ENCODE results near the gene PGBD1. TPM values are rescaled to one million over a fixed set of nuclear protein-coding genes. Genes with fewer than 3 reads are reported as not detected.
A peak's percentile ranks its signal among the peaks of the same experiment; 100 is the strongest.

PGBD1 gene, protein sequence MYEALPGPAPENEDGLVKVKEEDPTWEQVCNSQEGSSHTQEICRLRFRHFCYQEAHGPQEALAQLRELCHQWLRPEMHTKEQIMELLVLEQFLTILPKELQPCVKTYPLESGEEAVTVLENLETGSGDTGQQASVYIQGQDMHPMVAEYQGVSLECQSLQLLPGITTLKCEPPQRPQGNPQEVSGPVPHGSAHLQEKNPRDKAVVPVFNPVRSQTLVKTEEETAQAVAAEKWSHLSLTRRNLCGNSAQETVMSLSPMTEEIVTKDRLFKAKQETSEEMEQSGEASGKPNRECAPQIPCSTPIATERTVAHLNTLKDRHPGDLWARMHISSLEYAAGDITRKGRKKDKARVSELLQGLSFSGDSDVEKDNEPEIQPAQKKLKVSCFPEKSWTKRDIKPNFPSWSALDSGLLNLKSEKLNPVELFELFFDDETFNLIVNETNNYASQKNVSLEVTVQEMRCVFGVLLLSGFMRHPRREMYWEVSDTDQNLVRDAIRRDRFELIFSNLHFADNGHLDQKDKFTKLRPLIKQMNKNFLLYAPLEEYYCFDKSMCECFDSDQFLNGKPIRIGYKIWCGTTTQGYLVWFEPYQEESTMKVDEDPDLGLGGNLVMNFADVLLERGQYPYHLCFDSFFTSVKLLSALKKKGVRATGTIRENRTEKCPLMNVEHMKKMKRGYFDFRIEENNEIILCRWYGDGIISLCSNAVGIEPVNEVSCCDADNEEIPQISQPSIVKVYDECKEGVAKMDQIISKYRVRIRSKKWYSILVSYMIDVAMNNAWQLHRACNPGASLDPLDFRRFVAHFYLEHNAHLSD
- total RNA-seq: 1 to 10 TPM; 1.5 to 1.7 TPM

DNA sequence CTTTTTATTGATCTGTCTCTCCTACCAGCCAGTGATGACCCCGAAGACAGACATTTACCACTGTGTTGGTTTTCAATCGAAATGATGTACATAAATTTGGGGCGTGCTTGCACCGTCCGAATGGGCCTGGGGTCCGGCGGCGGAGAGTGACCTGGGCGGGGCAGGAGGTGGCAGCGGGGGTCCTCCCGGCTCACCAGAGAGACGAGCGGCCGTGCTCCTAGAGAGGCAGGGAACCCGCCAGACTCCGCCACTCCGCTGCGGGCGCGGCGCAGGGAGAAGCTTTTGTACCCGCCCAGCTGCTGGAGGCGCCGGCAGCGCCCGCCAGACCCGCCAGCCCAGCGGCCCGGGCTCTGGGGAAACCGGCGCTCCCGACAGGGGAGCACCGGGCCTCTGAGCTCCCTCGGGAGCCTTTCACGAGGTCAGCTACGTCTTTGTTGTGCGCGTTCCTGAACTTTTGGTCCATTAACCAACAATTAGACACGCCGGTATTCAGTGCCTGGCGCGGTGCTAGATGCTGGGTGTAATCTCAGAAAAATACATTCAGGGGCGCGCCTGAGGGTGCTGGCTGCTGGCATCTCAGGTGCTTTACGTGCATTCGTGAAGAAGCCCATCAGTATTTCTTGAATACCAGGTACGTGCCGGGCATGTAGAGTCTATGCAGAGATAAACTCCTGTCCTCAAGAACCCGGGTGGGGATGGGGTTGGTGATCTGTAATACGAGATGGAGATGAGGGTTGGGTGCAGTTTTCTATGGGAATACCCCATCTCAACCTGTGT lies at the start of gene PGBD1:
TSS of gene PGBD1 (plus strand) at position 285 of the 777 bp plus-strand sequence. CDS start 2,242 bp downstream, outside the sequence.
- H3K4me1 Mint-ChIP-seq: peaks cover 16% of the 10 kb centered on the region
- H3K27me3 Mint-ChIP-seq: peaks cover 7% of the 10 kb centered on the region
- H3K27ac Mint-ChIP-seq: no peak within 1 kb of the TSS
- H3K4me3 Mint-ChIP-seq: peak within 1 kb of the TSS; percentile 76
- H3K36me3 Mint-ChIP-seq (ENCODE audit: low read depth): peaks cover 20% of the 10 kb centered on the region
- POLR2A ChIA-PET: no interaction called here
- DNase-seq: peak; percentile 40
- CTCF ChIA-PET: interaction anchor here (1.0 to 1.1 kb wide), 3 partner anchors 13 to 100 kb away, joined by 3 to 4 read pairs (median 4); partner anchors contain the start of gene ZSCAN26
- peaks cover 6% of the 10 kb centered on the region for H3K9me3 Mint-ChIP-seq

DNA sequence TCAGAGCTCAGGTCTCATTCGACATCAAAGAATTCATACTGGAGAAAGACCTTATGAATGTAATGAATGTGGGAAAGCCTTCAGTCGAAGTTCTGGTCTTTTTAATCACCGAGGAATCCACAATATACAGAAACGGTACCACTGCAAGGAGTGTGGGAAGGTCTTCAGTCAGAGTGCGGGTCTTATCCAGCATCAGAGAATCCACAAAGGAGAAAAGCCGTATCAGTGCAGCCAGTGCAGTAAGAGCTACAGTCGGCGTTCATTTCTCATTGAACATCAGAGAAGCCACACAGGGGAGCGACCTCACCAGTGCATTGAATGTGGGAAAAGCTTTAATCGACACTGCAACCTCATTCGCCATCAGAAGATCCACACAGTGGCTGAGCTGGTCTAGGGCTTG lies 48.6 kb upstream of the PGBD1 start:
- Mint-ChIP-seq H3K4me1 (peaks cover 13% of the 10 kb centered on the region), H3K9me3 (peaks cover 8% of the 10 kb centered on the region), H3K4me3 (no peak overlapping the region), H3K27me3 (no peaks in the 10 kb centered on the region), H3K27ac (no peak overlapping the region), H3K36me3 (ENCODE audit: low read depth) (peaks cover 6% of the 10 kb centered on the region)
- no peak for DNase-seq
- ChIA-PET POLR2A (no interaction called here), CTCF (no interaction called here)

DNA sequence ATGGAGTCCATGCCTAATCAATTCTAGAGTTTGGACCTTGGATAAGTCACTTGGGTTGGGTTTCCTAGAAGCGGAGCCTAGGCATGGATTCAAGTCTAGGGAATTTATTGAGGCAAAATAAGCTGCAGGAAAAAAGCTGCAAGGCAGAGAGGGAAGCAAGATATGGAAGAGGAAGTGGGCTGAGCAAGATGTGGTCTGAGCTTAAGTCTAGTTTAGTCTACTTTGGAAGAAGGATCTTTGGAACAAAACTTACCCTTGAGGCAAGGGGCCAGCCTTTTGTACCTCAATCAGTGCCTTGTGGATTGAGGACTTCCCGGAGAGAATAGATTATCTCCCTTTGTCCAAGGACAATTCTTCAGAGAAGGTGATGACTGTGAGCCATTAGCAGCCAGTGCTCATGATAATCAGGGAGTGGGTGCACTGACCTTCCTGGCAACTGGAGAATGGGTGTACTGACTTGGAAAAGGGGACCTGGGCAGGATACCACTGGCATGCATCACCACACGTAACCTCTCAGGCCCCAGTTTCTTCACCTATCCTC lies 45.4 kb upstream of the PGBD1 start:
- Mint-ChIP-seq H3K27ac (no peak overlapping the region), H3K9me3 (peaks cover 11% of the 10 kb centered on the region), H3K4me3 (no peak overlapping the region), H3K4me1 (no peaks in the 10 kb centered on the region), H3K36me3 (ENCODE audit: low read depth) (peaks cover 6% of the 10 kb centered on the region), H3K27me3 (no peaks in the 10 kb centered on the region)
- ChIA-PET POLR2A (no interaction called here), CTCF (no interaction called here)
- DNase-seq: no peak

DNA sequence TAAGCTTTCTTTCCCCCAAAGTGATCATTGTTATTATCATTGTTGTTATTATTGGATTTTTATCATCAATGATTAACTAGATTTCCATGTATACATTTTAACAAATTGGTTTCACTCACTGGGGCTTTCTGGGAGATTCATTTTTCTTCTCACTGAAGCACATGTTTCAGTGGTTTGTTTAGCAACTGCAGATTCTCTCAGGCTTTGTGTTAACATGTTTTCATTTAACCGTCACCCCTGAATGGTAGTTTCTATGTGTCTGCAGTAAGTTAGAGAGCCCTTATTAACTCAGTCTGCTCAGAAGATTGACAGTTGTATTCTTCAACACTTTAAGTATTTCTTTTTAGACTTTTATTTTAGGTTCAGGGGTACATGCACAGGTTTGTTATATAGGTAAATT lies 41.7 kb upstream of the PGBD1 start:
- ChIA-PET CTCF (no interaction called here), POLR2A (no interaction called here)

DNA sequence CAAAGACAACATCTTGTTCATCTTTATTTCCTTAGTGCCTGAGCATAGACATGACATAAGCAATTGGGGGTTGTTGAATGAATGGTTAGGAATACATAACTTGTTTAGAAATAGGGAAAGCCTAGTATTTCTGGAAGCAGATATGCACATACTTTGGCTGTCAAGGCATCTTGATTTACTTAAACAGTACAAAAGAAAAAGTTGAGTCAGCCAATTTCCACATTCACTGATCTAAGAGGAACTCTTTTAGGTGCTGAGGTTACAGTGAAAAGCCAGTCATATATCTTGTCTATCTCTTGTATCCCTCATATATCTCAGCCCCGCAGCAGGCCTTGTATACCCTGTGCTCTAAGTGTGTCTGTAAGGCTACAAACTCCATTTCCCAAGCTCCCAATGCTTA lies 40.9 kb upstream of the PGBD1 start:
- no peaks in the 10 kb centered on the region for H3K27me3 Mint-ChIP-seq
- peaks cover 16% of the 10 kb centered on the region for H3K36me3 Mint-ChIP-seq (ENCODE audit: low read depth)
- no peak overlapping the region for H3K27ac Mint-ChIP-seq
- DNase-seq: no peak
- no peak overlapping the region for H3K4me3 Mint-ChIP-seq
- CTCF ChIA-PET: no interaction called here
- POLR2A ChIA-PET: no interaction called here
- no peaks in the 10 kb centered on the region for H3K4me1 Mint-ChIP-seq
- peaks cover 2% of the 10 kb centered on the region for H3K9me3 Mint-ChIP-seq

More for the DNA sequence above, 41.7 kb upstream of the PGBD1 start:
- Mint-ChIP-seq H3K4me1 (no peaks in the 10 kb centered on the region), H3K4me3 (no peak overlapping the region), H3K36me3 (ENCODE audit: low read depth) (peaks cover 8% of the 10 kb centered on the region), H3K9me3 (peaks cover 2% of the 10 kb centered on the region), H3K27me3 (no peaks in the 10 kb centered on the region), H3K27ac (no peak overlapping the region)
- no peak for DNase-seq

DNA sequence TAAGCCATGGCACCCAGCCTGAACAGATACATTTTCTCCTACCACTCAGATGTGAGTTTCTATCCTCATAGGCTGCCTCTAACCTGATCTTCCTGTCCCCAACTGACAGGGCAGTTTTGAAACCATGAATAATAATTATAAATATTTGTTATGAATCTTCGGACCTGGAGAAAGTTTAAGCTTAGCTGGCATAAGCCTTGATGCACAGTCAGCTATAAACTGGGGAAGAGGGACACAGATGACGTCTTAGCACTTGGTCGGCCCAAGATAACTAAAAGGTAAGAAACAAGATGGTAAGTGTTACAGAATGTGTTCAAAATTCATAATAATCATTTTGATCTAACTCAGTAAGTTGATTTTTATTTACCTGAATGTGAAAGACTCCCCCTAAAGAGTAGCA lies 37.4 kb upstream of the PGBD1 start:
- POLR2A ChIA-PET: no interaction called here

DNA sequence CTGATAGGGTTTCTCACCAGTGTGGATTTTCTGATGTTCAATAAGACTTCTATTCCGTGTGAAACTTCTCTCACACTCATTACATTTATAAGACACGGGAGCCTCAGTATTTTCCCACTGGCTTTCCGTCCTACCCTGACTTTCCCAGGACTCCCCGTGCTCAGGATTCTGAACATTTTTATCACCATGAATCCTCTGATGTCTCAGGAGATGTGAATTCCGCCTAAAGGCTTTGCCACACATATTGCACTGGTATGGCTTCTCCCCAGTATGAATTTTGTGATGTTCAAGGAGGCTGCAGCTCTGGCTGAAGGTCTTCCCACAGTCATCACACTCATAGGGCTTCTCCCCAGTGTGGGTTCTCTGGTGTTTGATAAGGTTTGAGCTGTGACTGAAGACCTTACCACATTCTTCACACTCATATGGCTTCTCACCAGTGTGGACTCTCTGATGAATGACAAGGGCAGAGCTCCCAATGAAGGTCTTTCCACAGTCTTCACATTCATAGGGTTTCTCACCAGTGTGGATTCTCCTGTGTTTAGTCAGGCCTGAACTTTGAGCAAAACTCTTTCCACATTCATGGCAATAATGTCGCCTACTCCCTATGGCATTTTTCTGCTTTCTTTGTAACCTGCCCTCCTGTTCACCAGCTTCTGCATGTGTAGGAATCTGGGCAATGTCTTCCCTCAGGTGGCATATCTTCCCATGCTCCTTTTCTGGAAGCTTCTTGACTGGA lies 36.0 kb upstream of the PGBD1 start:
- Mint-ChIP-seq H3K4me1 (peaks cover 11% of the 10 kb centered on the region), H3K4me3 (no peak overlapping the region), H3K36me3 (ENCODE audit: low read depth) (peaks cover 47% of the 10 kb centered on the region), H3K9me3 (no peaks in the 10 kb centered on the region), H3K27ac (no peak overlapping the region), H3K27me3 (no peaks in the 10 kb centered on the region)
- POLR2A ChIA-PET: no interaction called here
- no peak for DNase-seq
- CTCF ChIA-PET: no interaction called here

More for the DNA sequence above, 37.4 kb upstream of the PGBD1 start:
- no peak for DNase-seq
- H3K9me3 Mint-ChIP-seq: no peaks in the 10 kb centered on the region
- peaks cover 46% of the 10 kb centered on the region for H3K36me3 Mint-ChIP-seq (ENCODE audit: low read depth)
- peaks cover 3% of the 10 kb centered on the region for H3K4me1 Mint-ChIP-seq
- H3K27ac Mint-ChIP-seq: no peak overlapping the region
- no peaks in the 10 kb centered on the region for H3K27me3 Mint-ChIP-seq
- H3K4me3 Mint-ChIP-seq: no peak overlapping the region
- CTCF ChIA-PET: interaction anchor here (0.5 kb wide), 1 partner anchor 47 kb away, joined by 3 read pairs; no protein-coding TSS in a partner anchor

DNA sequence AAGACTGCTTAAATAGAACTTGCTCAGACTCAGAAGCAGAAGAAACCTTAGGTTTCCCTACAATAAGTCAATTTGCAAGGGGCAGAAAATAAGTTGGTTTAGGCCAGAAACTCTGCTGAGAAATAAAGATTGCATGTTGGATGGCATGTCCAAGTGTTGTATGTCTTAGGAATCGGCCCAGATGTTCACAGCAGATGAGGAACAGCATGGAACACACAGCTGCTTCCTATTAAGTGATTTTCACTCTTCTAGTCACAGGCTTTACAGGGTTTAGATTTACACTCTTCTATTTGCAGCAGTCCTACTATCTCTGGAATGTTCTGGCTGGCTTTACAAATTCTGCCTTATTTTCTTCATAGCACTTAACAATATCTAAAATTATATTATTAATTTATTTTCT lies 32.5 kb upstream of the PGBD1 start:
- POLR2A ChIA-PET: no interaction called here
- no peak for DNase-seq
- Mint-ChIP-seq H3K4me1 (peaks cover 32% of the 10 kb centered on the region), H3K9me3 (no peaks in the 10 kb centered on the region), H3K36me3 (ENCODE audit: low read depth) (peaks cover 48% of the 10 kb centered on the region), H3K4me3 (no peak overlapping the region), H3K27me3 (no peaks in the 10 kb centered on the region), H3K27ac (no peak overlapping the region)
- CTCF ChIA-PET: no interaction called here

DNA sequence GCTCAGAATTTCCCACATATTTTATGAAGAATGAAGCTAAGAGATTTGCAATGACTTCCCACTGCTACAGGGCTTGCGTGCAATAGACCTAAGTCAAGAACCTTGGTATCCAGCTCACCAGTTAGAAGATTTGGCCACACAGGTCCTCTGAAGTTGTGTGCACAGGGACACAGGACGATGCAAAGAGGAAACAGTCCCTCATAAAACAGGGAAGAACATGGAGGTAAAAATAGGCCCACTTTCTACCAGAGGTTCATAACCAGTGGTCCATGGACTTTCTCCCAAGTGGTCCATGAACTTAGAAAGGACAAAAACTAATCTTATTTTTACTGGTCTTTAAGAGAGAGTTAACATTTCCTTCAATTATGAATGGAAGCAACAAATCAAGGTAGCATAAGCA lies 30.6 kb upstream of the PGBD1 start:
- H3K9me3 Mint-ChIP-seq: no peaks in the 10 kb centered on the region
- H3K27ac Mint-ChIP-seq: no peak overlapping the region
- ChIA-PET POLR2A (no interaction called here), CTCF (interaction anchor here (1.4 kb wide), 1 partner anchor 146 kb away, joined by 3 read pairs; no protein-coding TSS in a partner anchor)
- H3K27me3 Mint-ChIP-seq: no peaks in the 10 kb centered on the region
- peaks cover 32% of the 10 kb centered on the region for H3K4me1 Mint-ChIP-seq
- peak overlapping the region; percentile 62 for H3K4me3 Mint-ChIP-seq
- peaks cover 32% of the 10 kb centered on the region for H3K36me3 Mint-ChIP-seq (ENCODE audit: low read depth)
- no peak for DNase-seq

DNA sequence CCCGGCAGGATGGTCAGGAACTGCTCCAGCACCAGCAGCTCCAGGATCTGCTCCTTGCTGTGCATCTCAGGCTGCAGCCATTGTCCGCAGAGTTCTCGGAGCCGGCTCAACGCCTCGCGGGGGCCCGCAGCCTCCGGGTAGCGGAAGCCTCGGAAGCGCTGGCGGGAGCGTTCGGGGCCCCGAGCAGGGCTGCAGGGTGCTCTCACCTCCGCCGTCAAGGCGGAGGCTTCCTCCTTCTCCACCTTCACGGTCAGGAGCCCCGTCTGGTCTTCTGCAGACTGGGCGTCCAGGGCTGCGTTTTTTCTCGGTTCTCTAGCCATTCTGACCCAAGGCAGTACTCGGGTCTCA lies 29.7 kb upstream of the PGBD1 start:
- CTCF ChIA-PET: interaction anchor here (1.1 to 1.9 kb wide), 2 partner anchors 15 to 17 kb away, joined by 5 to 7 read pairs; partner anchors contain the start of gene ZSCAN26

DNA sequence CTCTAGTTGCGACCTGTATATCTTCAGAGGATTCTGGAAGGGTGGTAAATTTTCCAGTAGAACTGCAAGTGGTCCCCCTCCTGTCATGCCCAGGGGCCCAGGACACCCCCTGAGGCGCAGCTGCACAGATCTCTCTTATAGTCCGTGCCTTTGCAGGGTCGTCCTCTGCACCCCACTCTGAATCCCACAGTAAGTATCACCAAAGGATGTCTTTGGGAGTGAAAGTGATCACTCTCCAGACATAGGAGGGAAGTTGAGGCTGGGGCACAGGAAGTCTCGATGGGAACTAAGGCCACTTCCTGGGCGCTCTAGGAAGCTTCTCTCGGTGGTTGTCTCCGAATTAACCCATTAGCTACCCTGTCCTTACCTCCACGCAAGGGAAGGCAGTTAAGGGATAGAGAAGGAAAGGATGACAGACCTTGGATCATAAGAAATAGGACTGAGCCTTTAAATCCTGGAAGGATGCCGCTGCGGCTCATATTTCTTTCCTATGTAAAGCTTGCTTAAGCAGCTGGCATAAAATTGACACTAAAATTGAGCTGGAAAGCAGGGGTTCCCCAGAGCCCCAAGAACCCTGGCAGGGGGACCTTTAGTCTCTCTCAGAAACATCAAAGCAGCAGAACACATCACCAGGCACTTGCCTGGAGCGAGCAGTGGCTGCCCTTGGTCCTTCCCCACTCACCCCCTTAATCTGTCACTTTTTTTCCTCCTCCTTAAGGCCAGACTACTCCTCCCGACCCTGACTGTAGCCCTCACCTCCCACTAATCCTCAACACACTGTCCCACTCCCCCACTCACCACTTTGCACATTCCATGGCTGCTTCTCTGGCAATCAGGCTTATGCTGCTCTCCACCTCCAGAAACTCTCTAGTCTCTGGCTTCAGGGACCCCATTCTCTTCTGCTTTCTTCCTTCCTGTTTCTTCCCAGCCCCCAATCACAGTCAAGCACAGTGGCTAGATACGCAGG lies 29.1 kb upstream of the PGBD1 start, which contains the start of gene ZKSCAN4:
TSS of gene ZKSCAN4 (minus strand) at position 261 of the 967 bp plus-strand sequence. CDS start 289 bp downstream, outside the sequence.
- Mint-ChIP-seq H3K9me3 (no peaks in the 10 kb centered on the region), H3K4me1 (peaks cover 32% of the 10 kb centered on the region)
- CTCF ChIA-PET: interaction anchor here (0.8 to 1.9 kb wide), 4 partner anchors 14 to 136 kb away, joined by 4 to 7 read pairs (median 5); partner anchors contain the start of gene ZSCAN26

More for the DNA sequence above, 29.7 kb upstream of the PGBD1 start:
- POLR2A ChIA-PET: interaction anchor here (1.0 to 1.2 kb wide), 2 partner anchors 15 to 110 kb away, joined by 3 to 6 read pairs; partner anchors contain the start of genes ZKSCAN8 and ZSCAN26
- Mint-ChIP-seq H3K36me3 (ENCODE audit: low read depth) (peaks cover 25% of the 10 kb centered on the region), H3K4me3 (peak overlapping the region; percentile 97), H3K27me3 (no peaks in the 10 kb centered on the region), H3K4me1 (peaks cover 32% of the 10 kb centered on the region), H3K9me3 (no peaks in the 10 kb centered on the region), H3K27ac (peak overlapping the region; percentile 94)
- DNase-seq: peak; percentile 49

More for the DNA sequence above, 29.1 kb upstream of the PGBD1 start, which contains the start of gene ZKSCAN4:
- peak; percentile 84 for DNase-seq
- Mint-ChIP-seq H3K4me3 (peak within 1 kb of the TSS; percentile 97), H3K27me3 (no peaks in the 10 kb centered on the region), H3K36me3 (ENCODE audit: low read depth) (peaks cover 18% of the 10 kb centered on the region), H3K27ac (peak within 1 kb of the TSS; percentile 94)
- POLR2A ChIA-PET: interaction anchor here (0.5 to 1.2 kb wide), 4 partner anchors 15 to 148 kb away, joined by 3 to 6 read pairs (median 3); partner anchors contain the start of genes ZKSCAN8, ZSCAN26 and ZSCAN31
